ENCODE data around the gene METTL23.
"Not testable (repeated sequence)": the region's sequence is repeated elsewhere in the genome, so short reads cannot be mapped to it uniquely, and the experiment has no call there.

Gene METTL23

GRCh38 chr17:76695059-76695831 lies 31.4 kb upstream of the METTL23 start:
- no peak for DNase-seq

GRCh38 chr17:76696763-76697701 lies 29.6 kb upstream of the METTL23 start:
- DNase-seq = no peak

- DNase-seq = peak in 1 of 56 donors; percentile 31
Observed at GRCh38 chr17:76697702-76698465, 28.8 kb upstream of the METTL23 start.

- not testable (repeated sequence) for DNase-seq
Observed at GRCh38 chr17:76698466-76698977, 28.1 kb upstream of the METTL23 start.

- DNase-seq = no peak
Observed at GRCh38 chr17:76700270-76700616, 26.4 kb upstream of the METTL23 start.

- DNase-seq = peak in 1 of 56 donors; percentile 24
Observed at GRCh38 chr17:76700617-76701470, 25.8 kb upstream of the METTL23 start.

GRCh38 chr17:76701471-76701967 lies 25.1 kb upstream of the METTL23 start:
- DNase-seq = no peak

- no peak for DNase-seq
Observed at GRCh38 chr17:76702076-76702475, 24.6 kb upstream of the METTL23 start.

GRCh38 chr17:76702941-76703637 lies 23.6 kb upstream of the METTL23 start:
- DNase-seq = no peak

- DNase-seq = no peak
Observed at GRCh38 chr17:76704805-76705204, 21.8 kb upstream of the METTL23 start.

GRCh38 chr17:76706817-76707216 lies 19.8 kb upstream of the METTL23 start:
- no peak for DNase-seq

- DNase-seq = peak in 43 of 56 donors; percentile 9 to 82 (median 52)
Observed at GRCh38 chr17:76707985-76708807, 18.4 kb upstream of the METTL23 start.

- peak in 13 of 56 donors; percentile 28 to 65 (median 46) for DNase-seq
Observed at GRCh38 chr17:76709077-76709950, 17.3 kb upstream of the METTL23 start.

GRCh38 chr17:76709951-76710862 lies 16.4 kb upstream of the METTL23 start:
- DNase-seq = not testable (repeated sequence)

- peak in 39 of 56 donors; percentile 23 to 77 (median 52) for DNase-seq
Observed at GRCh38 chr17:76710863-76711611, 15.6 kb upstream of the METTL23 start, which contains the start of gene MXRA7. Gene MXRA7, minus strand, starts transcription at chr17:76710965. Its CDS starts 19 bp downstream, at chr17:76710946.

All from amygdala (tissue), 56 donors.